SK-N-SH (cell line): Measurements from ENCODE around the gene LGALS8.

Experiments used
- CHD2 ChIP-seq: fragments of 150-350 bp; IDR thresholded peaks from 2 replicates; pipeline ENCODE4 v1.6.1; 2018; ENCODE audit warnings: low read length; ENCODE audit not compliant: partially characterized antibody
- EP300 ChIP-seq, 2 experiments: IDR thresholded peaks; 2 replicates each; pipeline versions ENCODE4 v1.4.0 to v1.6.1; 2012; ENCODE audit warnings: borderline replicate concordance in 1 of 2, low read depth in 1 of 2, low read length in 1 of 2
- FOSL2 ChIP-seq: IDR thresholded peaks from 2 replicates; pipeline ENCODE4 v1.4.0; 2012; ENCODE audit warnings: low read depth, mild to moderate bottlenecking, moderate library complexity, borderline replicate concordance
- FOXM1 ChIP-seq: IDR thresholded peaks from 2 replicates; pipeline ENCODE4 v1.4.0; 2012; ENCODE audit warnings: low read depth, mild to moderate bottlenecking
- JUND ChIP-seq: IDR thresholded peaks from 2 replicates; pipeline ENCODE4 v1.4.0; 2012
- MXI1 ChIP-seq: IDR thresholded peaks from 2 replicates; pipeline ENCODE4 v1.6.1; 2012; ENCODE audit warnings: mild to moderate bottlenecking, low read depth, low read length, improper control_type of control experiment
- POLR2AphosphoS5 ChIP-seq: IDR thresholded peaks from 2 replicates; pipeline ENCODE4 v1.6.1; 2012; ENCODE audit warnings: low read depth, low read length
- TAF1 ChIP-seq: IDR thresholded peaks from 2 replicates; pipeline ENCODE4 v1.6.1; 2012; ENCODE audit warnings: low read depth, mild to moderate bottlenecking, low read length, moderate library complexity, borderline replicate concordance
- TEAD4 ChIP-seq: IDR thresholded peaks from 2 replicates; pipeline ENCODE4 v1.4.0; 2012; ENCODE audit warnings: mild to moderate bottlenecking, borderline replicate concordance; ENCODE audit not compliant: insufficient read depth
- YY1 ChIP-seq: IDR thresholded peaks from 2 replicates; pipeline ENCODE4 v1.4.0; 2012; ENCODE audit warnings: low read depth, mild to moderate bottlenecking
- TF ChIP-seq, protein P1 (sequence below): fragments of 200-600 bp; sonication (generic); IDR thresholded peaks from 2 replicates; pipeline ENCODE4 v1.6.1; 2017; ENCODE audit warnings: antibody characterized with exemption, mild to moderate bottlenecking, moderate library complexity
- TF ChIP-seq, protein P2 (sequence below): IDR thresholded peaks from 2 replicates; pipeline ENCODE4 v1.6.1; 2012; ENCODE audit warnings: mild to moderate bottlenecking, low read depth, low read length, moderate library complexity

DNA sequence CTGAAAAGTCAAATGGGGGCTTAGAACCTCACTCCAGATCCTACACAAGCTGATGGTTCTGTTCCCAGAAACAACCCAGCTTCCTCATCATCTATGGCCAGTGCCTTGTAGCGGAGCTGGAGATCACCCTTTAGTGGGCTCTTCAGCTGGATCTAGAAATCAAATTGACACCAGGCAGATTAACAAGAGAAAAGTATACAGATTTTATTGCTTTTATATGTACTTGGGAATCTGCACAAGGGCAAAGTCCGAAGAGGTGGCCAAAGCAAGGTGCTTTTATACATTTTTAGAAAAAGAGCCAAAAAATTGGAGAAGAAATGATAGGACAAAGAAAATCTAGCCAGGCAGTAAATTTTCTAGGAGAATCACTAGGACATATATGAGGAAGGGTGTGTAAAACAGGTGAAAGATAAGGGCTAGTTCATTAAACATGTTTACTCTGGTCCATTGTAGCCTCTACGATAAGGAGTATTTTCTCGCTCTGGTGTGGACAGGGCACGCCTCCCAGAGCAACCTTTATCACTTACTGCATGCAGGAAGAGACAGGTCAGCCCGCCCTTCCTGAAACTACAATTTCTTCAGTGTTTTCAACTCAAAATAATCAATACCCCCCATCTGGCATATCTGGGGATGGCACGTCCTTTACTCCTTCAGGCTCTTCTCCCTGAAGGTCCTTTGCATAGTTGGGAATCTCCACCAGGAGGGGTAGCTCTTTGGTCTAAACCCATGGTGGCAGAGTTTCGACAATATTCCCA lies 14.0 kb upstream of the LGALS8 start:
- TF ChIP-seq, protein P1, sequence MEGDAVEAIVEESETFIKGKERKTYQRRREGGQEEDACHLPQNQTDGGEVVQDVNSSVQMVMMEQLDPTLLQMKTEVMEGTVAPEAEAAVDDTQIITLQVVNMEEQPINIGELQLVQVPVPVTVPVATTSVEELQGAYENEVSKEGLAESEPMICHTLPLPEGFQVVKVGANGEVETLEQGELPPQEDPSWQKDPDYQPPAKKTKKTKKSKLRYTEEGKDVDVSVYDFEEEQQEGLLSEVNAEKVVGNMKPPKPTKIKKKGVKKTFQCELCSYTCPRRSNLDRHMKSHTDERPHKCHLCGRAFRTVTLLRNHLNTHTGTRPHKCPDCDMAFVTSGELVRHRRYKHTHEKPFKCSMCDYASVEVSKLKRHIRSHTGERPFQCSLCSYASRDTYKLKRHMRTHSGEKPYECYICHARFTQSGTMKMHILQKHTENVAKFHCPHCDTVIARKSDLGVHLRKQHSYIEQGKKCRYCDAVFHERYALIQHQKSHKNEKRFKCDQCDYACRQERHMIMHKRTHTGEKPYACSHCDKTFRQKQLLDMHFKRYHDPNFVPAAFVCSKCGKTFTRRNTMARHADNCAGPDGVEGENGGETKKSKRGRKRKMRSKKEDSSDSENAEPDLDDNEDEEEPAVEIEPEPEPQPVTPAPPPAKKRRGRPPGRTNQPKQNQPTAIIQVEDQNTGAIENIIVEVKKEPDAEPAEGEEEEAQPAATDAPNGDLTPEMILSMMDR = no peak
- TF ChIP-seq POLR2AphosphoS5 (no peak), MXI1 (no peak), EP300 (IDR thresholded peaks at IDR 0.05; ENCODE audit: borderline replicate concordance in 1 of 2, low read depth in 1 of 2, low read length in 1 of 2) (no peak), CHD2 (no peak), YY1 (no peak), TAF1 (no peak), FOSL2 (no peak), JUND (no peak), FOXM1 (no peak), TEAD4 (no peak)
- TF ChIP-seq, protein P2, sequence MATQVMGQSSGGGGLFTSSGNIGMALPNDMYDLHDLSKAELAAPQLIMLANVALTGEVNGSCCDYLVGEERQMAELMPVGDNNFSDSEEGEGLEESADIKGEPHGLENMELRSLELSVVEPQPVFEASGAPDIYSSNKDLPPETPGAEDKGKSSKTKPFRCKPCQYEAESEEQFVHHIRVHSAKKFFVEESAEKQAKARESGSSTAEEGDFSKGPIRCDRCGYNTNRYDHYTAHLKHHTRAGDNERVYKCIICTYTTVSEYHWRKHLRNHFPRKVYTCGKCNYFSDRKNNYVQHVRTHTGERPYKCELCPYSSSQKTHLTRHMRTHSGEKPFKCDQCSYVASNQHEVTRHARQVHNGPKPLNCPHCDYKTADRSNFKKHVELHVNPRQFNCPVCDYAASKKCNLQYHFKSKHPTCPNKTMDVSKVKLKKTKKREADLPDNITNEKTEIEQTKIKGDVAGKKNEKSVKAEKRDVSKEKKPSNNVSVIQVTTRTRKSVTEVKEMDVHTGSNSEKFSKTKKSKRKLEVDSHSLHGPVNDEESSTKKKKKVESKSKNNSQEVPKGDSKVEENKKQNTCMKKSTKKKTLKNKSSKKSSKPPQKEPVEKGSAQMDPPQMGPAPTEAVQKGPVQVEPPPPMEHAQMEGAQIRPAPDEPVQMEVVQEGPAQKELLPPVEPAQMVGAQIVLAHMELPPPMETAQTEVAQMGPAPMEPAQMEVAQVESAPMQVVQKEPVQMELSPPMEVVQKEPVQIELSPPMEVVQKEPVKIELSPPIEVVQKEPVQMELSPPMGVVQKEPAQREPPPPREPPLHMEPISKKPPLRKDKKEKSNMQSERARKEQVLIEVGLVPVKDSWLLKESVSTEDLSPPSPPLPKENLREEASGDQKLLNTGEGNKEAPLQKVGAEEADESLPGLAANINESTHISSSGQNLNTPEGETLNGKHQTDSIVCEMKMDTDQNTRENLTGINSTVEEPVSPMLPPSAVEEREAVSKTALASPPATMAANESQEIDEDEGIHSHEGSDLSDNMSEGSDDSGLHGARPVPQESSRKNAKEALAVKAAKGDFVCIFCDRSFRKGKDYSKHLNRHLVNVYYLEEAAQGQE = no peak
